ENCODE data around the gene MAP3K10. TPM values are rescaled to one million over a fixed set of nuclear protein-coding genes. Genes with fewer than 3 reads are reported as not detected.

MAP3K10 gene
- total and polyA plus RNA-seq, 2 of the 13 experiments (the other 11 are each of a cell fraction or from before 2014, with no cell fraction given) = 3.4 to 5.0 TPM

DNA sequence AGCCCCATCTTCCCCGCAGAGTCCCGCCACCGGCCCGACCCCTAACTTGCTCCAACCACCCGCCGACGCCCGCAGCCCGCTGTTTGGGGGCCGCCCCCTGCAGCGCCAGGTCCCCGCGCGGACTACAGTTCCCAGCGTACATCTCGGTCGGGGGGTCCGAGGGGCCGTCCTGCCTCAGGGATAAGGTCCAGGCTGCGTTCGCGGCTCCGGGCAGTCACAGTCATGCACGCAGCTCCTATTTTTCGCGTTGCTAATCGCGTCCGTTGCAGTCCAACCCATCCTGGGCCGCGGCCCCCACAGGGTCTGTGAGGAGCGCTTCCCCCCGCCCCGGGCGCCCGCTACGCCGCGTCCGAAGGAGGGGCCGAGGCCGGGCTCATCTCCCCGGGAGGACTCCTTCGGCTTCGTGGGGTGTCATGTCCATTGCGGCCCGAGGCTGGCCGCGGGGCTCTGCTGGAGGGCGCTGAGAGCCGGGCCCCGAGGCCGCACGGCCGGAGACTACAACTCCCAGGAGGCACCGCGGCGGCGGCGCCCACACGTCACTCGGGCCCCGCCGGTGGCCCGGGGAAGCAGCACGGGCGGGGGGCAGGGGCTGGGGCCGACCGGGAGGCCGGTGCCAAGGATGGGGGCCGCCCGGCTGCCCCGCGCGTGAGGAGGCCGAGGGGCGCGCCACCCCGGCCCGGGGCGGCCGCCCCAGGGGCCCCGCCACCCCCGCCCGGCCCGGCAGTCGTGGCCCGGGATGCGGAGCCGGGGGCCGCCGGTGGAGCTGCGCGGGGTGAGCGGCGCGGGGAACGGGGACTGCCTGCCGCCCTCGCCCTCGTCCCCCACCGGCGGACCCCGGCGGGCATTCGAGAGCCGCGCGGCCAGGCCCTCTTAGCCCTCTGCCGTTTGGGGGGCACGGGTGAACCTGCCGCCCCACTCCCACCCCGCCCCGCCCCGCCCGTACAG, at the start of gene MAP3K10 (continued):
- TF ChIP-seq ZSCAN29 (CRISPR knock-in tag; conservative IDR thresholded peaks at IDR 0.05) (no peak), CBFB (CRISPR knock-in tag; IDR thresholded peaks at IDR 0.05) (no peak), SYNCRIP (IDR thresholded peaks at IDR 0.05; ENCODE audit: insufficient read depth, low read depth, low read length) (no peak), TCF12 (IDR thresholded peaks at IDR 0.05) (no peak), TCF12 (CRISPR knock-in tag; IDR thresholded peaks at IDR 0.05) (0 out of 2 replicates have a peak, but pooled peaks have one; percentile 60), ZNF563 (CRISPR knock-in tag; IDR thresholded peaks at IDR 0.05) (peak; percentile 78), ZNF224 (CRISPR knock-in tag; IDR thresholded peaks at IDR 0.05) (0 out of 2 replicates have a peak, but pooled peaks have one; percentile 31), TOE1 (CRISPR knock-in tag; IDR thresholded peaks at IDR 0.05) (no peak), ZC3H13 (CRISPR knock-in tag; IDR thresholded peaks at IDR 0.05) (no peak), HMGA1 (CRISPR knock-in tag; conservative IDR thresholded peaks at IDR 0.05) (no peak), ETV6 (CRISPR knock-in tag; conservative IDR thresholded peaks at IDR 0.05) (0 out of 2 replicates have a peak, but pooled peaks have one; percentile 51), ZNF546 (CRISPR knock-in tag; conservative IDR thresholded peaks at IDR 0.05) (no peak), ZNF564 (CRISPR knock-in tag; IDR thresholded peaks at IDR 0.05) (no peak; the same call in 1 of the 2 replicates), TBX2 (CRISPR knock-in tag; IDR thresholded peaks at IDR 0.05; ENCODE audit: borderline replicate concordance) (peak; percentile 70; the same call in 1 of the 2 replicates)
- TF ChIP-seq, protein P1, sequence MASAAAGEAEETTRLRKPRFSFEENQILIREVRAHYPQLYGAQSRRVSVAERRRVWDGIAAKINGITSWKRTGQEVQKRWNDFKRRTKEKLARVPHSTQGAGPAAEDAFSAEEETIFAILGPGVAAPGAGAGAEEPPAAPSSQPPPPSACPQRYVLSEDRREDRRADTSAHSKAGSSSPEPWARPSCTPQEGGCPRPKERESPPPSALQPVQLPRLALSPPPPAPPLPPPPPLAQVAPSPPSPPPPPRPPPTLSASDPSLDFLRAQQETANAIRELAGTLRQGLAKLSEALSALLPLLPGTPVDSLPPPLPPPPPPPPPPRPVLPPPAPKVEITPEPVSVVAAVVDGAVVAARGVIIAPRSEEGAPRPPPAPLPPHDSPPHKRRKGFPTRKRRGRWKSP (CRISPR knock-in tag; IDR thresholded peaks at IDR 0.05) = no peak
- TF ChIP-seq, protein P2, sequence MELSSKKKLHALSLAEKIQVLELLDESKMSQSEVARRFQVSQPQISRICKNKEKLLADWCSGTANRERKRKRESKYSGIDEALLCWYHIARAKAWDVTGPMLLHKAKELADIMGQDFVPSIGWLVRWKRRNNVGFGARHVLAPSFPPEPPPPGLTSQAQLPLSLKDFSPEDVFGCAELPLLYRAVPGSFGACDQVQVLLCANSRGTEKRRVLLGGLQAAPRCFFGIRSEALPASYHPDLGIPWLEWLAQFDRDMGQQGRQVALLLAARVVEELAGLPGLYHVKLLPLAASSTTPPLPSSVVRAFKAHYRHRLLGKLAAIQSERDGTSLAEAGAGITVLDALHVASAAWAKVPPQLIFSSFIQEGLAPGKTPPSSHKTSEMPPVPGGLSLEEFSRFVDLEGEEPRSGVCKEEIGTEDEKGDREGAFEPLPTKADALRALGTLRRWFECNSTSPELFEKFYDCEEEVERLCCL (CRISPR knock-in tag; IDR thresholded peaks at IDR 0.05; ENCODE audit: borderline replicate concordance) = no peak
- TF ChIP-seq, protein P3, sequence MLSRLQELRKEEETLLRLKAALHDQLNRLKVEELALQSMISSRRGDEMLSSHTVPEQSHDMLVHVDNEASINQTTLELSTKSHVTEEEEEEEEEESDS (CRISPR knock-in tag; IDR thresholded peaks at IDR 0.05; ENCODE audit: borderline replicate concordance) = no peak
- TF ChIP-seq, protein P4, sequence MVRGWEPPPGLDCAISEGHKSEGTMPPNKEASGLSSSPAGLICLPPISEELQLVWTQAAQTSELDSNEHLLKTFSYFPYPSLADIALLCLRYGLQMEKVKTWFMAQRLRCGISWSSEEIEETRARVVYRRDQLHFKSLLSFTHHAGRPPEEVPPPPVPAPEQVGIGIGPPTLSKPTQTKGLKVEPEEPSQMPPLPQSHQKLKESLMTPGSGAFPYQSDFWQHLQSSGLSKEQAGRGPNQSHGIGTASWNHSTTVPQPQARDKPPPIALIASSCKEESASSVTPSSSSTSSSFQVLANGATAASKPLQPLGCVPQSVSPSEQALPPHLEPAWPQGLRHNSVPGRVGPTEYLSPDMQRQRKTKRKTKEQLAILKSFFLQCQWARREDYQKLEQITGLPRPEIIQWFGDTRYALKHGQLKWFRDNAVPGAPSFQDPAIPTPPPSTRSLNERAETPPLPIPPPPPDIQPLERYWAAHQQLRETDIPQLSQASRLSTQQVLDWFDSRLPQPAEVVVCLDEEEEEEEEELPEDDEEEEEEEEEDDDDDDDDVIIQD (CRISPR knock-in tag; IDR thresholded peaks at IDR 0.05; ENCODE audit: low read depth) = no peak
- TF ChIP-seq, protein P5, sequence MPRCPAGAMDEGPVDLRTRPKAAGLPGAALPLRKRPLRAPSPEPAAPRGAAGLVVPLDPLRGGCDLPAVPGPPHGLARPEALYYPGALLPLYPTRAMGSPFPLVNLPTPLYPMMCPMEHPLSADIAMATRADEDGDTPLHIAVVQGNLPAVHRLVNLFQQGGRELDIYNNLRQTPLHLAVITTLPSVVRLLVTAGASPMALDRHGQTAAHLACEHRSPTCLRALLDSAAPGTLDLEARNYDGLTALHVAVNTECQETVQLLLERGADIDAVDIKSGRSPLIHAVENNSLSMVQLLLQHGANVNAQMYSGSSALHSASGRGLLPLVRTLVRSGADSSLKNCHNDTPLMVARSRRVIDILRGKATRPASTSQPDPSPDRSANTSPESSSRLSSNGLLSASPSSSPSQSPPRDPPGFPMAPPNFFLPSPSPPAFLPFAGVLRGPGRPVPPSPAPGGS (CRISPR knock-in tag; IDR thresholded peaks at IDR 0.05) = peak; percentile 51; the same call in 1 of the 2 replicates
- TF ChIP-seq, protein P6, sequence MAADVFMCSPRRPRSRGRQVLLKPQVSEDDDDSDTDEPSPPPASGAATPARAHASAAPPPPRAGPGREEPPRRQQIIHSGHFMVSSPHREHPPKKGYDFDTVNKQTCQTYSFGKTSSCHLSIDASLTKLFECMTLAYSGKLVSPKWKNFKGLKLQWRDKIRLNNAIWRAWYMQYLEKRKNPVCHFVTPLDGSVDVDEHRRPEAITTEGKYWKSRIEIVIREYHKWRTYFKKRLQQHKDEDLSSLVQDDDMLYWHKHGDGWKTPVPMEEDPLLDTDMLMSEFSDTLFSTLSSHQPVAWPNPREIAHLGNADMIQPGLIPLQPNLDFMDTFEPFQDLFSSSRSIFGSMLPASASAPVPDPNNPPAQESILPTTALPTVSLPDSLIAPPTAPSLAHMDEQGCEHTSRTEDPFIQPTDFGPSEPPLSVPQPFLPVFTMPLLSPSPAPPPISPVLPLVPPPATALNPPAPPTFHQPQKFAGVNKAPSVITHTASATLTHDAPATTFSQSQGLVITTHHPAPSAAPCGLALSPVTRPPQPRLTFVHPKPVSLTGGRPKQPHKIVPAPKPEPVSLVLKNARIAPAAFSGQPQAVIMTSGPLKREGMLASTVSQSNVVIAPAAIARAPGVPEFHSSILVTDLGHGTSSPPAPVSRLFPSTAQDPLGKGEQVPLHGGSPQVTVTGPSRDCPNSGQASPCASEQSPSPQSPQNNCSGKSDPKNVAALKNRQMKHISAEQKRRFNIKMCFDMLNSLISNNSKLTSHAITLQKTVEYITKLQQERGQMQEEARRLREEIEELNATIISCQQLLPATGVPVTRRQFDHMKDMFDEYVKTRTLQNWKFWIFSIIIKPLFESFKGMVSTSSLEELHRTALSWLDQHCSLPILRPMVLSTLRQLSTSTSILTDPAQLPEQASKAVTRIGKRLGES (CRISPR knock-in tag; IDR thresholded peaks at IDR 0.05; ENCODE audit: borderline replicate concordance) = no peak

All from HepG2 (cell line).